GM12878 (cell line): ENCODE measurements around the gene SLC16A10. TPM values are rescaled to one million over a fixed set of nuclear protein-coding genes. Genes with fewer than 3 reads are reported as not detected.

Experiments used
- CBX3 ChIP-seq: fragments of 200-600 bp; sonication (generic); IDR thresholded peaks from 2 replicates; pipeline ENCODE4 v1.6.1; 2016; ENCODE audit warnings: low read depth, borderline replicate concordance
- CREB1 ChIP-seq: IDR thresholded peaks from 2 replicates; pipeline ENCODE4 v1.6.1; 2012; ENCODE audit warnings: low read depth, mild to moderate bottlenecking, inconsistent platforms
- ESRRA ChIP-seq: IDR thresholded peaks from 2 replicates; pipeline ENCODE4 v1.6.1; 2012; ENCODE audit warnings: mild to moderate bottlenecking, low read length, improper control_type of control experiment
- FOXK2 ChIP-seq: fragments of 450-650 bp; IDR thresholded peaks from 2 replicates; pipeline ENCODE4 v1.6.1; 2017; ENCODE audit warnings: mild to moderate bottlenecking, moderate library complexity
- IKZF1 ChIP-seq: fragments of 450-650 bp; conservative IDR thresholded peaks from 2 replicates; pipeline ENCODE4 v1.6.1; 2017; ENCODE audit warnings: antibody characterized with exemption, mild to moderate bottlenecking
- JUND ChIP-seq: IDR thresholded peaks from 2 replicates; pipeline ENCODE4 v1.6.1; 2012; ENCODE audit warnings: low read depth, mild to moderate bottlenecking, low read length, improper control_type of control experiment, moderate library complexity
- MYC ChIP-seq: IDR thresholded peaks from 2 replicates; pipeline ENCODE4 v1.6.1; 2011; ENCODE audit warnings: mild to moderate bottlenecking, low read length, moderate library complexity, inconsistent platforms; ENCODE audit not compliant: insufficient read depth, insufficient replicate concordance, insufficient read length, severe bottlenecking
- NR2C1 ChIP-seq: fragments of 450-650 bp; IDR thresholded peaks from 2 replicates; pipeline ENCODE4 v1.6.1; 2017; ENCODE audit warnings: antibody characterized with exemption, mild to moderate bottlenecking, moderate library complexity
- NR2C2 ChIP-seq: IDR thresholded peaks from 2 replicates; pipeline ENCODE4 v1.6.1; 2011; ENCODE audit warnings: borderline replicate concordance, low read depth; ENCODE audit not compliant: control insufficient read depth, insufficient read length
- RBBP5 ChIP-seq: fragments of 200-600 bp; sonication (generic); conservative IDR thresholded peaks from 2 replicates; pipeline ENCODE4 v1.6.1; 2016
- RCOR1 ChIP-seq: conservative IDR thresholded peaks from 2 replicates; pipeline ENCODE4 v1.6.1; 2012; ENCODE audit warnings: low read depth, low read length, improper control_type of control experiment
- RELA ChIP-seq: fragments of 450-650 bp; IDR thresholded peaks from 2 replicates; pipeline ENCODE4 v1.8.0; 2014; ENCODE audit warnings: borderline replicate concordance; ENCODE audit not compliant: partially characterized antibody
- RFX5 ChIP-seq: IDR thresholded peaks from 2 replicates; pipeline ENCODE4 v1.6.1; 2011; ENCODE audit warnings: low read depth, low read length, improper control_type of control experiment
- SRF ChIP-seq, 2 experiments: IDR thresholded peaks; 2 replicates each; pipeline ENCODE4 v1.6.1; 2011; ENCODE audit warnings: low read depth in 2 of 2, low read length in 2 of 2, mild to moderate bottlenecking in 1 of 2, moderate library complexity in 1 of 2
- SUPT20H ChIP-seq: IDR thresholded peaks from 2 replicates; pipeline ENCODE4 v1.6.1; 2011; ENCODE audit warnings: low read depth, mild to moderate bottlenecking, low read length, moderate library complexity, borderline replicate concordance; ENCODE audit not compliant: control insufficient read depth
- YY1 ChIP-seq: IDR thresholded peaks from 2 replicates; pipeline ENCODE4 v1.6.1; 2011; ENCODE audit warnings: low read depth, mild to moderate bottlenecking, low read length
- ZNF207 ChIP-seq: fragments of 450-650 bp; IDR thresholded peaks from 2 replicates; pipeline ENCODE4 v1.6.1; 2014; ENCODE audit warnings: antibody characterized with exemption, mild to moderate bottlenecking, borderline replicate concordance
- polyA plus RNA-seq, 11 experiments: library from polyadenylated mRNA; depleted of rRNA in 4 of 11; unstranded in 6 of 11; stranded (reverse) in 5 of 11; fragments of >200 nt; fragmentation: Nextera tagmentation in 4 of 11; fragmentation: Illumina TruSeq in 1 of 11; extraction: Ambion mirVana in 4 of 11; extraction: Trizol in 1 of 11; gene quantifications; 1 replicate in 1 of 11; 2 replicates in 10 of 11; pipeline versions ENCODE4 v1.2.1 to v1.2.3, GENCODE V29; 2011 to 2016; ENCODE audit warnings: inconsistent platforms in 2 of 11, missing spikeins in 2 of 11, low read depth in 1 of 11
- total RNA-seq, 4 experiments: library from RNA; depleted of rRNA in 3 of 4; stranded (reverse); fragments of >200 nt in 3 of 4; fragmentation: Illumina TruSeq in 1 of 4; extraction: Trizol in 1 of 4; gene quantifications; 2 replicates each; pipeline versions ENCODE4 v1.2.1 to v1.2.3, GENCODE V29; 2013 to 2021
- TF ChIP-seq, protein P1 (sequence below), 3 experiments: IDR thresholded peaks in 2 of 3; conservative IDR thresholded peaks in 1 of 3; 2 replicates each; pipeline ENCODE4 v1.5.1; 2011; ENCODE audit warnings: low read depth in 3 of 3, low read length in 3 of 3, mild to moderate bottlenecking in 3 of 3, control low read depth in 2 of 3, moderate library complexity in 2 of 3, inconsistent platforms in 1 of 3, mixed read lengths in 1 of 3; ENCODE audit not compliant: control insufficient read depth in 2 of 3, insufficient read depth in 1 of 3; ENCODE audit errors: extremely low read depth in 1 of 3
- TF ChIP-seq, protein P2 (sequence below): fragments of 150-350 bp; IDR thresholded peaks from 2 replicates; pipeline ENCODE4 v1.6.1; 2016; ENCODE audit warnings: low read depth, low read length
- TF ChIP-seq, protein P3 (sequence below): IDR thresholded peaks from 2 replicates; pipeline ENCODE4 v1.6.1; 2012; ENCODE audit warnings: low read length, inconsistent platforms
- TF ChIP-seq, protein P4 (sequence below): fragments of 450-650 bp; IDR thresholded peaks from 2 replicates; pipeline ENCODE4 v1.6.1; 2017; ENCODE audit warnings: antibody characterized with exemption, mild to moderate bottlenecking, moderate library complexity

The SLC16A10 gene
- total and polyA plus RNA-seq, 10 of the 15 experiments (the other 5 are each of a cell fraction or from before 2014, with no cell fraction given), result 2.3 to 19.0 (median 8.0) TPM

DNA sequence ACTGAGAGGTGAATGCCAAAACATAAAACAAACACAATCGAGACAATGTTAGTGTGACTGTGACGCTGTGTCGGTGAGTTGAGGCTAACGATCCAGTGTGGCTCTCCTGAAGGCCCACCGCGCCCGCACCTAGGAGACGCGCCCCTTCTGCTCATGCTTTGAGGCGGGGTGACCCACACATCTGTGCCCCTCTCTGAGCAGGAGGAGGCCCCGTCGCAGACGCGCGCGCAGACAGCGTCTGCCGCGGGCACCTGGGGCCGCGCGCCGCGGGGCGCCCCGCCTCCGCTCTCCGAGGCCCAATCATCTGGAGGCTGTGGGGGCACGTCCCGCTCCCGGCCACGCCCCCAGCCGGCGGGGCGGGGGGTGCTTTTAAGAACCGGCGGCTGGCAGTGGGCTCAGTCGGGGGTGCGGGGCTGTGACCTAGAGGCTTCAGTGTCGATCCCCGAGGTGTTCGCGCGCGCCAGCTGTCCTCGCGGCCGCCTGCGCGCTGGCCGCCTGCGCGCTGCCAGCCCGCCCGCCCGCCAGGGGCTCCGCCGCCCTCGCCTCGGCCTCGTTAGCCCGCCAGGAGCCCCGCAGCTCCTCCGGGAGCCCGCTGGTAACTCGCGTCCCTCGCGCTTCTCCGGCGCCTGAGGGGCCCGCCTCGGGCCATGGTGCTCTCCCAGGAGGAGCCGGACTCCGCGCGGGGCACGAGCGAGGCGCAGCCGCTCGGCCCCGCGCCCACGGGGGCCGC is at the start of gene SLC16A10 (continued):
- TF ChIP-seq, protein P1, sequence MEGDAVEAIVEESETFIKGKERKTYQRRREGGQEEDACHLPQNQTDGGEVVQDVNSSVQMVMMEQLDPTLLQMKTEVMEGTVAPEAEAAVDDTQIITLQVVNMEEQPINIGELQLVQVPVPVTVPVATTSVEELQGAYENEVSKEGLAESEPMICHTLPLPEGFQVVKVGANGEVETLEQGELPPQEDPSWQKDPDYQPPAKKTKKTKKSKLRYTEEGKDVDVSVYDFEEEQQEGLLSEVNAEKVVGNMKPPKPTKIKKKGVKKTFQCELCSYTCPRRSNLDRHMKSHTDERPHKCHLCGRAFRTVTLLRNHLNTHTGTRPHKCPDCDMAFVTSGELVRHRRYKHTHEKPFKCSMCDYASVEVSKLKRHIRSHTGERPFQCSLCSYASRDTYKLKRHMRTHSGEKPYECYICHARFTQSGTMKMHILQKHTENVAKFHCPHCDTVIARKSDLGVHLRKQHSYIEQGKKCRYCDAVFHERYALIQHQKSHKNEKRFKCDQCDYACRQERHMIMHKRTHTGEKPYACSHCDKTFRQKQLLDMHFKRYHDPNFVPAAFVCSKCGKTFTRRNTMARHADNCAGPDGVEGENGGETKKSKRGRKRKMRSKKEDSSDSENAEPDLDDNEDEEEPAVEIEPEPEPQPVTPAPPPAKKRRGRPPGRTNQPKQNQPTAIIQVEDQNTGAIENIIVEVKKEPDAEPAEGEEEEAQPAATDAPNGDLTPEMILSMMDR (IDR thresholded peaks at IDR 0.05 in 2 of 3, conservative IDR thresholded peaks at IDR 0.05 in 1 of 3; ENCODE audit: control insufficient read depth in 2 of 3, extremely low read depth in 1 of 3, insufficient read depth in 1 of 3, low read depth in 3 of 3, low read length in 3 of 3), result no peak
- TF ChIP-seq FOXK2 (no peak), RBBP5 (no peak), CREB1 (0 out of 2 replicates have a peak, but pooled peaks have one; percentile 16), SRF (IDR thresholded peaks at IDR 0.05; ENCODE audit: low read depth in 2 of 2, low read length in 2 of 2) (no peak), SUPT20H (no peak), MYC (no peak), NR2C2 (no peak), IKZF1 (peak; percentile 33; the same call in 1 of the 2 replicates), CBX3 (no peak), RFX5 (no peak), ZNF207 (no peak), NR2C1 (no peak), RCOR1 (no peak), ESRRA (no peak), YY1 (no peak; the same call in 1 of the 2 replicates), RELA (no peak), JUND (no peak)
- TF ChIP-seq, protein P2, sequence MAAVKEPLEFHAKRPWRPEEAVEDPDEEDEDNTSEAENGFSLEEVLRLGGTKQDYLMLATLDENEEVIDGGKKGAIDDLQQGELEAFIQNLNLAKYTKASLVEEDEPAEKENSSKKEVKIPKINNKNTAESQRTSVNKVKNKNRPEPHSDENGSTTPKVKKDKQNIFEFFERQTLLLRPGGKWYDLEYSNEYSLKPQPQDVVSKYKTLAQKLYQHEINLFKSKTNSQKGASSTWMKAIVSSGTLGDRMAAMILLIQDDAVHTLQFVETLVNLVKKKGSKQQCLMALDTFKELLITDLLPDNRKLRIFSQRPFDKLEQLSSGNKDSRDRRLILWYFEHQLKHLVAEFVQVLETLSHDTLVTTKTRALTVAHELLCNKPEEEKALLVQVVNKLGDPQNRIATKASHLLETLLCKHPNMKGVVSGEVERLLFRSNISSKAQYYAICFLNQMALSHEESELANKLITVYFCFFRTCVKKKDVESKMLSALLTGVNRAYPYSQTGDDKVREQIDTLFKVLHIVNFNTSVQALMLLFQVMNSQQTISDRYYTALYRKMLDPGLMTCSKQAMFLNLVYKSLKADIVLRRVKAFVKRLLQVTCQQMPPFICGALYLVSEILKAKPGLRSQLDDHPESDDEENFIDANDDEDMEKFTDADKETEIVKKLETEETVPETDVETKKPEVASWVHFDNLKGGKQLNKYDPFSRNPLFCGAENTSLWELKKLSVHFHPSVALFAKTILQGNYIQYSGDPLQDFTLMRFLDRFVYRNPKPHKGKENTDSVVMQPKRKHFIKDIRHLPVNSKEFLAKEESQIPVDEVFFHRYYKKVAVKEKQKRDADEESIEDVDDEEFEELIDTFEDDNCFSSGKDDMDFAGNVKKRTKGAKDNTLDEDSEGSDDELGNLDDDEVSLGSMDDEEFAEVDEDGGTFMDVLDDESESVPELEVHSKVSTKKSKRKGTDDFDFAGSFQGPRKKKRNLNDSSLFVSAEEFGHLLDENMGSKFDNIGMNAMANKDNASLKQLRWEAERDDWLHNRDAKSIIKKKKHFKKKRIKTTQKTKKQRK, result no peak
- TF ChIP-seq, protein P3, sequence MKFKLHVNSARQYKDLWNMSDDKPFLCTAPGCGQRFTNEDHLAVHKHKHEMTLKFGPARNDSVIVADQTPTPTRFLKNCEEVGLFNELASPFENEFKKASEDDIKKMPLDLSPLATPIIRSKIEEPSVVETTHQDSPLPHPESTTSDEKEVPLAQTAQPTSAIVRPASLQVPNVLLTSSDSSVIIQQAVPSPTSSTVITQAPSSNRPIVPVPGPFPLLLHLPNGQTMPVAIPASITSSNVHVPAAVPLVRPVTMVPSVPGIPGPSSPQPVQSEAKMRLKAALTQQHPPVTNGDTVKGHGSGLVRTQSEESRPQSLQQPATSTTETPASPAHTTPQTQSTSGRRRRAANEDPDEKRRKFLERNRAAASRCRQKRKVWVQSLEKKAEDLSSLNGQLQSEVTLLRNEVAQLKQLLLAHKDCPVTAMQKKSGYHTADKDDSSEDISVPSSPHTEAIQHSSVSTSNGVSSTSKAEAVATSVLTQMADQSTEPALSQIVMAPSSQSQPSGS, result no peak
- TF ChIP-seq, protein P4, sequence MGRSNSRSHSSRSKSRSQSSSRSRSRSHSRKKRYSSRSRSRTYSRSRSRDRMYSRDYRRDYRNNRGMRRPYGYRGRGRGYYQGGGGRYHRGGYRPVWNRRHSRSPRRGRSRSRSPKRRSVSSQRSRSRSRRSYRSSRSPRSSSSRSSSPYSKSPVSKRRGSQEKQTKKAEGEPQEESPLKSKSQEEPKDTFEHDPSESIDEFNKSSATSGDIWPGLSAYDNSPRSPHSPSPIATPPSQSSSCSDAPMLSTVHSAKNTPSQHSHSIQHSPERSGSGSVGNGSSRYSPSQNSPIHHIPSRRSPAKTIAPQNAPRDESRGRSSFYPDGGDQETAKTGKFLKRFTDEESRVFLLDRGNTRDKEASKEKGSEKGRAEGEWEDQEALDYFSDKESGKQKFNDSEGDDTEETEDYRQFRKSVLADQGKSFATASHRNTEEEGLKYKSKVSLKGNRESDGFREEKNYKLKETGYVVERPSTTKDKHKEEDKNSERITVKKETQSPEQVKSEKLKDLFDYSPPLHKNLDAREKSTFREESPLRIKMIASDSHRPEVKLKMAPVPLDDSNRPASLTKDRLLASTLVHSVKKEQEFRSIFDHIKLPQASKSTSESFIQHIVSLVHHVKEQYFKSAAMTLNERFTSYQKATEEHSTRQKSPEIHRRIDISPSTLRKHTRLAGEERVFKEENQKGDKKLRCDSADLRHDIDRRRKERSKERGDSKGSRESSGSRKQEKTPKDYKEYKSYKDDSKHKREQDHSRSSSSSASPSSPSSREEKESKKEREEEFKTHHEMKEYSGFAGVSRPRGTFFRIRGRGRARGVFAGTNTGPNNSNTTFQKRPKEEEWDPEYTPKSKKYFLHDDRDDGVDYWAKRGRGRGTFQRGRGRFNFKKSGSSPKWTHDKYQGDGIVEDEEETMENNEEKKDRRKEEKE, result no peak
